GM12872 (cell line): ENCODE data around the gene HOXB6.

Source experiments
- TF ChIP-seq, protein P1 (sequence below): IDR thresholded peaks from 3 replicates; pipeline ENCODE4 v1.5.1; 2011; ENCODE audit warnings: low read depth, mild to moderate bottlenecking, low read length, moderate library complexity; ENCODE audit not compliant: insufficient read depth

HOXB6 gene

GRCh38 chr17:48600244-48601098 lies 4.3 kb downstream of the HOXB6 start:
- TF ChIP-seq, protein P1, sequence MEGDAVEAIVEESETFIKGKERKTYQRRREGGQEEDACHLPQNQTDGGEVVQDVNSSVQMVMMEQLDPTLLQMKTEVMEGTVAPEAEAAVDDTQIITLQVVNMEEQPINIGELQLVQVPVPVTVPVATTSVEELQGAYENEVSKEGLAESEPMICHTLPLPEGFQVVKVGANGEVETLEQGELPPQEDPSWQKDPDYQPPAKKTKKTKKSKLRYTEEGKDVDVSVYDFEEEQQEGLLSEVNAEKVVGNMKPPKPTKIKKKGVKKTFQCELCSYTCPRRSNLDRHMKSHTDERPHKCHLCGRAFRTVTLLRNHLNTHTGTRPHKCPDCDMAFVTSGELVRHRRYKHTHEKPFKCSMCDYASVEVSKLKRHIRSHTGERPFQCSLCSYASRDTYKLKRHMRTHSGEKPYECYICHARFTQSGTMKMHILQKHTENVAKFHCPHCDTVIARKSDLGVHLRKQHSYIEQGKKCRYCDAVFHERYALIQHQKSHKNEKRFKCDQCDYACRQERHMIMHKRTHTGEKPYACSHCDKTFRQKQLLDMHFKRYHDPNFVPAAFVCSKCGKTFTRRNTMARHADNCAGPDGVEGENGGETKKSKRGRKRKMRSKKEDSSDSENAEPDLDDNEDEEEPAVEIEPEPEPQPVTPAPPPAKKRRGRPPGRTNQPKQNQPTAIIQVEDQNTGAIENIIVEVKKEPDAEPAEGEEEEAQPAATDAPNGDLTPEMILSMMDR = no peak

- TF ChIP-seq, protein P1 = no peak
Observed at GRCh38 chr17:48599354-48599753, 5.4 kb downstream of the HOXB6 start.

GRCh38 chr17:48598736-48599135 lies 6.0 kb downstream of the HOXB6 start:
- TF ChIP-seq, protein P1 = no peak

- TF ChIP-seq, protein P1 = no peak
Observed at GRCh38 chr17:48597778-48598631, 6.8 kb downstream of the HOXB6 start.

GRCh38 chr17:48597528-48597777 lies 7.3 kb downstream of the HOXB6 start:
- TF ChIP-seq, protein P1 = no peak

DNA sequence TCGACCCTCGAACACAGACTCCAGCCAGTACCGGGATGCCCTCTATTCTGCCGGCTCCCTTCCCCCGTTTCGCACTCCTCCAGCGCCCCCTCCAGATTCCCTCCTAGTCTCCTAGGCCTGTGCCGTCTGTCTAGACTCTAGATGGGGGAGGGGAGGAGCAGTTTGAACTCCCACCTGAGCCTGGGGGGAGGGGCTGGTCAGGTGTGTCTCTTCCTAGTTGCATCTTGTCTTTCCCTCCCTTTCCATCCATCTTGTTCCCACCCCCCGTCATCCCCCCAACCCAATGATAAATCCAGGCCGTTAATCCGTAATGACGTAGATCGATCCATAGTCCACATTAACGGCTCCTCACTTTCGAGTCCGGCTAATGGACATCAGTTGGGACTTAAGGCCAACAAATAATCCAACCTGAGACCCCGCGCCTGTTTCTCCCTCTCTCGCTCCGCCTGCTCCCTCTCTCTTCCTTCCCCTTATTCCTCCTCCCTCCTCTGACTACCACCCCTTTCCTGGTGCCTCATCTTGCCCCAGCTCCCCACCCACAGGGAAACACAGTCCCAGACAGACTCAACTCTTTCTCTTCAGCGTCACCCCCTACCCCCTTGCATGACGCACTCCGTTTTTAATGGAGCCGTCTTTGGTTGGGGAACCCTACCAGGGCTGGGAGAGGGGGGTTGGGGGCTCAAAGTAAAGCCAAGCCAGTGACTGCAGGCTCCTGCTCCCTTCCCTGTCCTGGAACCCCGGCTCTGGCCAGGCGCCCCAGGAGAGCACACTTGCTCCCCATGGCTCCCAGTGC lies 7.9 kb downstream of the HOXB6 start:
- TF ChIP-seq, protein P1 = no peak
